PC-3 (cell line): ENCODE data around the gene DLGAP4. TPM values are rescaled to one million over a fixed set of nuclear protein-coding genes. Genes with fewer than 3 reads are reported as not detected.

ENCODE experiments used
- ATAC-seq: fragments of 200-7000 bp; cut with Tn5 transposase; 2 replicates; pipeline ENCODE4 v1.9.1; 2020; ENCODE audit warnings: mild to moderate bottlenecking, moderate library complexity
- BruUV-seq: library from RNA; stranded (reverse); fragments of 400-500 nt; replicated peaks from 2 replicates; lab custom pipeline; 2021; lab: Mats Ljungman, UMichigan
- CTCF ChIA-PET: fragments of 300-600 bp; sonication (Branson Sonifier 250); formaldehyde crosslinking; loops from one replicate; lab custom pipeline; 2022; ENCODE audit warnings: antibody characterized with exemption; lab: Charles Lee
- POLR2A ChIA-PET: fragments of 300-600 bp; sonication (Branson Sonifier 250); formaldehyde crosslinking; loops from one replicate; lab custom pipeline; 2022; ENCODE audit warnings: antibody characterized with exemption; ENCODE audit not compliant: unreplicated experiment; lab: Charles Lee
- DNase-seq: peaks from one replicate; pipeline ENCODE4 v3.0.0-alpha.2; 2015
- H2AFZ ChIP-seq: fragments of 300-600 bp; sonication (generic); 2 replicates; pipeline ENCODE4 v1.6.0; 2016; ENCODE audit warnings: antibody characterized with exemption, low read length
- H3F3A ChIP-seq: fragments of 300-600 bp; sonication (generic); one replicate; pipeline ENCODE4 v1.6.0; 2017; ENCODE audit warnings: antibody characterized with exemption, low read length, control low read depth, mild to moderate bottlenecking; ENCODE audit not compliant: unreplicated experiment
- H3K27ac ChIP-seq: fragments of 300-600 bp; sonication (generic); 2 replicates; pipeline ENCODE4 v1.5.1; 2016; ENCODE audit warnings: mild to moderate bottlenecking, low read length
- H3K27me3 ChIP-seq: fragments of 300-600 bp; sonication (generic); 2 replicates; pipeline ENCODE4 v1.6.1; 2016; ENCODE audit warnings: low read length, mixed read lengths
- H3K36me3 ChIP-seq: fragments of 300-600 bp; sonication (generic); 2 replicates; pipeline ENCODE4 v1.6.1; 2016; ENCODE audit warnings: low read depth, mixed run types, low read length, mixed read lengths
- H3K4me1 ChIP-seq: fragments of 300-600 bp; sonication (generic); 2 replicates; pipeline ENCODE4 v1.5.1; 2016; ENCODE audit warnings: low read length; ENCODE audit not compliant: insufficient read depth
- H3K4me2 ChIP-seq: fragments of 300-600 bp; sonication (generic); 2 replicates; pipeline ENCODE4 v1.6.0; 2016; ENCODE audit warnings: low read length
- H3K4me3 ChIP-seq: fragments of 300-600 bp; sonication (generic); 2 replicates; pipeline ENCODE4 v1.5.1; 2016; ENCODE audit warnings: mild to moderate bottlenecking, low read length, mixed read lengths
- H3K79me2 ChIP-seq: fragments of 300-600 bp; sonication (generic); 2 replicates; pipeline ENCODE4 v1.6.1; 2017; ENCODE audit warnings: low read length, mixed read lengths
- H3K9ac ChIP-seq: fragments of 300-600 bp; sonication (generic); 2 replicates; pipeline ENCODE4 v1.6.0; 2016; ENCODE audit warnings: mild to moderate bottlenecking, low read length
- H3K9me2 ChIP-seq: fragments of 300-600 bp; sonication (generic); replicated peaks from 2 replicates; pipeline ENCODE4 v1.6.1; 2016; ENCODE audit warnings: mixed run types, low read length, mixed read lengths
- H3K9me3 ChIP-seq: fragments of 300-600 bp; sonication (generic); 2 replicates; pipeline ENCODE4 v1.6.1; 2016; ENCODE audit warnings: low read length, mixed read lengths
- H4K20me1 ChIP-seq: fragments of 300-600 bp; sonication (generic); 2 replicates; pipeline ENCODE4 v1.6.1; 2016; ENCODE audit warnings: low read length, mixed read lengths
- CTCF ChIP-seq: fragments of 300-600 bp; sonication (generic); conservative IDR thresholded peaks from 2 replicates; pipeline ENCODE4 v1.5.1; 2017; ENCODE audit warnings: antibody characterized with exemption, low read depth, mild to moderate bottlenecking, low read length
- EZH2 ChIP-seq: fragments of 300-600 bp; sonication (generic); IDR thresholded peaks from one replicate; pipeline ENCODE4 v1.6.1; 2017; ENCODE audit warnings: antibody characterized with exemption, mild to moderate bottlenecking, low read length; ENCODE audit not compliant: unreplicated experiment
- EZH2phosphoT487 ChIP-seq: fragments of 300-600 bp; sonication (generic); IDR thresholded peaks from 2 replicates; pipeline ENCODE4 v1.6.1; 2018; ENCODE audit warnings: mild to moderate bottlenecking, antibody characterized with exemption, low read length, borderline replicate concordance
- intact Hi-C: fragments of 100-400 bp; cut with micrococcal nuclease; formaldehyde crosslinking; loops from 2 replicates; pipeline ENCODE4 v1.9.0; 2023
- total RNA-seq: library from RNA; depleted of rRNA; stranded (reverse); fragments of >200 nt; gene quantifications from 2 replicates; pipeline ENCODE4 v1.2.3, GENCODE V29; 2014

Gene DLGAP4
- total RNA-seq, 1 experiment from 2014 or later, result 21.0 TPM

DNA sequence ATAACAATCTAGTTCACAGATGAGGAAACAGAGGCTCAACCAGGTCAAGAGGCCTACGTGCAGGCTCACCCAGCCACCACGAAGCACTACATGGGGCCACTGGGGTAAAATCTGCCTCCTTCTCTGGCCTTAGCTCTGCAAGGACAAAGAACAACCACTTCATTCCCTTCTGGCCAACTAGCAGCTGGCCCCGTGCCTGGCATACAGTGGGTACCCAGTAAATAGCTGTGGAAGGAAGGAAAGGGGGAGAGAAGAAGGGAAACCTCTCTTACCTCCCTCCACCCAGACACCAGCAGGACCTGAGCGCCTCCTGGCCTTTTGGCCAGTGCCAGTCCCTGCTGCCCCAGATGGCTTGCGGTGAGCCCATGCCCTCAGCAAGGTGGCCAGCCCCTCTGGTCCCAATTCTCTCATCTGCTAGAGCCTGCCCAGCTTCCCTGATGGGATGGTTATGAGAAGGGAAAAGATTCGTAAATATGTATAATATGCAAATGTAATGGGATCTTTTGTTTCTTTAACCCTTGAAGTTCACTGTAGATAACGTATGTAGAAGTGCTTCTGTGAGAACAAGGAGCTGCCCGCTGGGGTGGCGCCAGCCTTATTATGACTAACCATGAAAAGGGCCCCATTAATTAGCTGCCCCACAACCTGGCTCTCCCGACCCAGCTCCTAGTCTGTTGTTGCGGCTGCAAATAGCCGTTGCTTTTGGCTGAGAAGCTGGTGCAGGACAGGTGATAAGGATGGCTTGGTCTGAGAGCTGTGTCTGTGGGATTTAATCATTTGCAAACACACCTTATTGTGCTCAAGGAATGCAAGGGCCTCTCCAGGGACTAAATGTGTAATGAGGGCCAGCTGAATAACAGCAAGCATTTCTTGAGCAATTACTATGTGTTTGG is 62.0 kb downstream of the DLGAP4 start:
- CTCF ChIA-PET, result no interaction called here

DNA sequence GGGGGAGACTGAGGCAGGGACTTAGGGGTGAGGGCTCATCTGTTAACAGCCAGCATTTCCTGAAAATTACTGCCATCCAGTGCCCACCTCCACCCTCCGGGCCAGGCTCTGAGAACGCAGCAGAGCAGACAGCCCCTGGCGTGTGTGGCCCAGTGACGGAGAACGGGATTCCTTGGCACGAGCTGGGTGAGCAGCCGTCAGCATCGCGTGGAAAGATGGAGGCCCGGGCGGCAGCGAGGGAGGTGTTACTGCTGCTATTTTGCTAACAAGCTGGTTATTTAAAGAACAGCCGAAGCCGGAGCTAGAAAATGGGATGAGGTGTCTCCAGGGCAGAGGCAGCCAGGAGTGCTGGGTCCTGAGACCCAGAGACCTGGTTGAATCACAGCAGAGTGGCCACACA is 62.7 kb downstream of the DLGAP4 start:
- POLR2A ChIA-PET, result no interaction called here
- H3K9ac ChIP-seq, result no peak overlapping the region
- BruUV-seq, result no TSS peak
- no peaks in the 10 kb centered on the region for H4K20me1 ChIP-seq
- H3K27me3 ChIP-seq, result peaks cover 38% of the 10 kb centered on the region
- H3K27ac ChIP-seq, result no peak overlapping the region
- CTCF ChIA-PET, result no interaction called here
- no peak overlapping the region for H3K4me2 ChIP-seq
- no peaks in the 10 kb centered on the region for H3F3A ChIP-seq
- no peaks in the 10 kb centered on the region for H3K36me3 ChIP-seq
- DNase-seq (no peak), ATAC-seq (no peak)
- no peak for TF ChIP-seq CTCF
- H3K4me3 ChIP-seq, result no peak overlapping the region
- H2AFZ ChIP-seq, result no peak overlapping the region
- H3K79me2 ChIP-seq, result no peaks in the 10 kb centered on the region
- no peaks in the 10 kb centered on the region for H3K9me3 ChIP-seq
- intact Hi-C loops, result no loop called here
- H3K9me2 ChIP-seq, result no peaks in the 10 kb centered on the region
- no peaks in the 10 kb centered on the region for H3K4me1 ChIP-seq

More for the DNA sequence above, 62.0 kb downstream of the DLGAP4 start:
- Histone ChIP-seq H4K20me1 (no peaks in the 10 kb centered on the region), H3K4me1 (no peaks in the 10 kb centered on the region), H3F3A (no peaks in the 10 kb centered on the region), H3K79me2 (no peaks in the 10 kb centered on the region), H2AFZ (no peak overlapping the region), H3K9ac (no peak overlapping the region), H3K4me3 (no peak overlapping the region), H3K9me3 (no peaks in the 10 kb centered on the region), H3K27ac (no peak overlapping the region), H3K27me3 (peaks cover 38% of the 10 kb centered on the region), H3K4me2 (no peak overlapping the region), H3K36me3 (no peaks in the 10 kb centered on the region), H3K9me2 (no peaks in the 10 kb centered on the region)
- BruUV-seq, result no TSS peak
- DNase-seq, result no peak
- ATAC-seq, result no peak
- POLR2A ChIA-PET, result no interaction called here
- TF ChIP-seq EZH2 (no peak), CTCF (no peak), EZH2phosphoT487 (no peak)
- intact Hi-C loops, result no loop called here

GRCh38 chr20:36369739-36370138 is 63.6 kb downstream of the DLGAP4 start:
- Histone ChIP-seq H3K27me3 (peaks cover 38% of the 10 kb centered on the region), H3K4me1 (no peaks in the 10 kb centered on the region)

More at GRCh38 chr20:36369739-36370138, 63.6 kb downstream of the DLGAP4 start:
- no peak overlapping the region for H3K27ac ChIP-seq
- TF ChIP-seq EZH2phosphoT487 (no peak), CTCF (no peak)
- no peak overlapping the region for H3K4me3 ChIP-seq
- DNase-seq (no peak), ATAC-seq (no peak)
- BruUV-seq, result no TSS peak
- H3K79me2 ChIP-seq, result no peaks in the 10 kb centered on the region
- H3K4me2 ChIP-seq, result no peak overlapping the region
- no peaks in the 10 kb centered on the region for H3F3A ChIP-seq
- H3K9me3 ChIP-seq, result no peaks in the 10 kb centered on the region
- no peaks in the 10 kb centered on the region for H3K9me2 ChIP-seq
- no peaks in the 10 kb centered on the region for H4K20me1 ChIP-seq
- ChIA-PET POLR2A (no interaction called here), CTCF (no interaction called here)
- no peak overlapping the region for H3K9ac ChIP-seq
- no peaks in the 10 kb centered on the region for H3K36me3 ChIP-seq
- intact Hi-C loops, result no loop called here
- no peak overlapping the region for H2AFZ ChIP-seq
